Ectodermal cell (in vitro differentiated cells): Measurements from ENCODE around the gene GNB3.

Experiments used
- H3K27ac ChIP-seq: 2 replicates; pipeline ENCODE4 v1.7.0; 2013; ENCODE audit warnings: mild to moderate bottlenecking, low read depth, low read length; ENCODE audit not compliant: insufficient read depth, poor library complexity, severe bottlenecking
- H3K27me3 ChIP-seq: 2 replicates; pipeline ENCODE4 v1.7.0; 2013; ENCODE audit warnings: mild to moderate bottlenecking, low read length; ENCODE audit not compliant: insufficient read depth, control insufficient read depth, poor library complexity, severe bottlenecking
- H3K36me3 ChIP-seq: one replicate; pipeline ENCODE4 v1.7.0; 2013; ENCODE audit warnings: low read length; ENCODE audit not compliant: control insufficient read depth, insufficient read depth
- H3K4me1 ChIP-seq: one replicate; pipeline ENCODE4 v1.7.0; 2013; ENCODE audit warnings: low read length; ENCODE audit not compliant: control insufficient read depth, insufficient read depth
- H3K4me3 ChIP-seq: 2 replicates; pipeline ENCODE4 v1.7.0; 2013; ENCODE audit warnings: low read depth, low read length, control low read depth; ENCODE audit not compliant: insufficient read depth
- H3K9me3 ChIP-seq: 2 replicates; pipeline ENCODE4 v1.7.0; 2013; ENCODE audit warnings: mild to moderate bottlenecking, low read length, moderate library complexity; ENCODE audit not compliant: control insufficient read depth
- WGBS, 2 experiments: methylation state at CpG; one replicate each; pipeline ENCODE4 v1.1.7; 2013; ENCODE audit warnings: missing lambda C conversion rate in 2 of 2; 5-methylcytosine and 5-hydroxymethylcytosine counted together

Gene GNB3

DNA sequence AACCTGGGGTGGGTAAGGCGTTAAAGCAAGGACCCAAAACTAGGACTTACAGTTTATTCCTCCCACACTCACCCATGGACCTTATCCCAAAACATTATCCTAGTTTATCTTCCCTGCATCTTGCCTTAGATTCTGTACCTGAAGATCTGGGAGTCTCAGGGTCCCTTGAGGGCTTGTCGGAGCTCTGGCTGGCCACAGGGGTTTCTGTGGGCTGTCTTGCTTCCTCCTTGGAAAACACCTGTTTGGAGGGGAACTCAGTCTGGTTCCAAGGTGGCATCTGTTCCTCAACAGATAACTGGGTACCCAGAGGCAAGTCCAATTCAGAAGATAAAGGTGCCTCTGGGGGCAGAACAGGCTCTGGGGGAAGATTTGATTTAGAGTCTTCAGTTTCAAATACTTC lies 8.7 kb downstream of the GNB3 start:
- H3K36me3 ChIP-seq = peaks cover 40% of the 10 kb centered on the region
- no peaks in the 10 kb centered on the region for H3K27me3 ChIP-seq

DNA sequence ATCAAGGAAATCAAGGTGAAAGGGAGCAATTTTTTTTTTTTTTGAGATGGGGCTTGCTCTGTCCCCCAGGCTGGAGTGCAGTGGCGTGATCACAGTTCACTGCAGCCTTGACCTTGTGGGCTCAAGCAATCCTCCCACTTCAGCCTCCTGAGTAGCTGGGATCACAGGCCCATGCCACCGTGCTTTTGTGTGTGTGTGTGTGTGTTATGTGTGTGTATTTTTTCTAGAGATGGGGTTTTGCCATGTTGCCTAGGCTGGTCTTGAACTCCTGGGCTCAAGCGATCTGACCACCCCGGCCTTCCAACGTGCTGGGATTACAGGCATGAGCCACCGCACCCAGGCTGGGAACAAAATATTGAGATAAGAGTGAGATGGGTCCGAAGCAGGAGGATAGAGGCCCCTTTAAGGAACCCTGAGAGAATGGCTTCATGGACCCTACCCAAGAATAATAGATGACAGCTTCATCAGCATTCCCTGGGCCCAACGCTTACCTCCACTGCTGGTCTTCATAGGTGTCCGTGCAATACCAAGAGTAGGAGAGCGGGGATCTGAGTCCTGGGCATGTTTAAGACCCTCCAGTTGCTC lies 9.3 kb downstream of the GNB3 start:
- no peak overlapping the region for H3K27ac ChIP-seq
- no peaks in the 10 kb centered on the region for H3K27me3 ChIP-seq
- H3K4me3 ChIP-seq = peak overlapping the region; percentile 60
- peaks cover 34% of the 10 kb centered on the region for H3K36me3 ChIP-seq
- H3K9me3 ChIP-seq = no peaks in the 10 kb centered on the region
- H3K4me1 ChIP-seq = peaks cover 21% of the 10 kb centered on the region
- 86 to 89% methylated on average over 10 of the region's 10 CpGs for WGBS, 2 experiments

More for the DNA sequence above, 8.7 kb downstream of the GNB3 start:
- 90 to 94% methylated on average over 2 of the region's 2 CpGs for WGBS, 2 experiments
- H3K9me3 ChIP-seq = no peaks in the 10 kb centered on the region
- no peak overlapping the region for H3K4me3 ChIP-seq
- H3K27ac ChIP-seq = no peak overlapping the region
- H3K4me1 ChIP-seq = peaks cover 21% of the 10 kb centered on the region

DNA sequence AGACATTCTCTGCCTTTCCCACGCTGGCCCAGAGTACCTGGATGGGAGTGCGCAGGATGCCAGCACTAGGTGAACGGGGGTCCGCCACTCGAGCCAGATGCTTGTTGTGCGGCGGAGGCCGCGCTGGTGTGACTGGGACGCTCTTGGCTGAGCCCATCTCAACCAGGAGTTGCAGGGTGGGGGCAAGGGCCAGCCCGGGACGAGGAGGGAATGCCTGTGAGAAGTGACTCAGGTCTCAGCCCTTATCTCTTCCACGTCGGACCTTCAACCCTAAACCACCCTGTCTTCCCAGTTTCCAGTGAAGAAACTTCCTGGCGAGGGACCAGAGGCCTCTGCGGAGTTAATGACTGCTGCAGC lies 10.0 kb downstream of the GNB3 start:
- no peak overlapping the region for H3K27ac ChIP-seq
- H3K4me3 ChIP-seq = peak overlapping the region; percentile 60
- H3K27me3 ChIP-seq = no peaks in the 10 kb centered on the region
- H3K36me3 ChIP-seq = peaks cover 27% of the 10 kb centered on the region
- H3K4me1 ChIP-seq = peaks cover 21% of the 10 kb centered on the region
- 12% methylated on average over 16 of the region's 16 CpGs for WGBS, 2 experiments
- no peaks in the 10 kb centered on the region for H3K9me3 ChIP-seq

DNA sequence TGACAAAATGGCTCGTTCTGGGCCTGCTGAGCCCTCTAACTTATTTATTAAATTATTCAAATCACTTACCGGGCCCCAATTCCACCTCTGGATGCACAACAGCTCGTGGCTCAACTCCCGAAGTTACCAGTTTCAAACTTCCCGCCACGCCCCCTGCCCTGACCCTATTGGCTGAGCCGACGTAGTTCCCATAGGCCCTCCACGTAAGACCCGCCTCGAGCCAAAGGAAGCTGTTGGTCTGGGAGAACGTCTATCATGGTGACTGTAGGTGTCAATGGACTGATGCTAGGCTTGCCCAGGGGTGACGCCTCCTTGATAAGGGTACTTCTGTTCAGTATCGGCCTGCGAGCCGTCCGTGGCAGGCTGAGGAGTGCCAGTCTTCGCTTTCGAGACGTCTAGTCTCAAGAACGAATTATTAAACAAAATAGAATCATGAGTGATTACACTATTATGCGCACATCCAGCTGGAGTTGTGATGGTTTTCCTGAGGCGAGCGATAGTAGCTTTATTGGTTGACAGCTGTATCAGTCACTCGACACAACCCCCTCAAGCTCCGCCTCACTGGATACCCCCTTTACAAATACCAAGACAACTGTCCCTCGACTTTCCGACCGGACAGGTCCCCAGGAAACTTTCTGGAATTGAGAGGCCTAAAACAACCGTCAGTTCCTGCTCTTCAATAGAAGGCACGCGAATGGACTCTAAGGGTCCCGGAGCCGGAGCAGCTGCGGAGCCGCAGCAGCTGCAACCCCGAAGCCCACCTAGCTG lies 10.6 kb downstream of the GNB3 start, which contains the start of gene CDCA3:
TSS of gene CDCA3 (minus strand) at position 134 of the 768 bp plus-strand sequence. CDS start 334 bp downstream, outside the sequence.
- WGBS, 2 experiments = 0% methylated on average over 37 of the region's 37 CpGs

DNA sequence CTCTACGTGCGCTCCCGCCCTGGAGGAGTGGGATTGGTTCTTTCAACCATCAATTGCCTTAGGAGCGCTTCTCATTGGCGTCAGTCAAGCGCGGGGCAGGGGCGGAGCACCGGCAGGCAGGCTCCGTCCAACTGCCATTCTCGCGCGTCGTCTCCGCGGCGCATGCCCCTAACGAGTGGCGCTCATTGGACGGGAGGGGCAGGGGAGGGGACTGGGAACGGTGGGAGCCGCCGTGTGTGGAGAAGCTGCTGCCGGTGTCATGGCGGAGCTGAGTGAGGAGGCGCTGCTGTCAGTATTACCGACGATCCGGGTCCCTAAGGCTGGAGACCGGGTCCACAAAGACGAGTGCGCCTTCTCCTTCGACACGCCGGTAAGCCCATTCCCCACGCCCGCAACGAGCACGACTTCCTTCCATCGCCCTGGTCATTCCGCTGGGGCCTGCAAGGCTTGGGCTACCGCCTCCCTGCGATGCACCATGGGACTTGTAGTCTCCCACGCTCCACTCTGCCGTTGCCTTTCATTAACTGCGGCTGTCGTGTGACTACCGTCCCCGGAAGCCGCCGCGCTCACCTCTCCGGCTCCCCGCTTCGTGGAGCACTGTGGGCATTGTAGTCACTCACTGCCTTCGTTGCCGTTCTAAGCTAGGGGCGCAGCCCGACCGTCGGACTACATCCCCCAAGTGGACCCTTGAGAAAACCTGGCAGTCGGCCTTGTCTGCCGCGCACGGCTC lies 11.4 kb downstream of the GNB3 start, which contains the start of gene USP5:
TSS of gene USP5 (plus strand) at position 230 of the 730 bp plus-strand sequence. CDS start at position 260, 30 bp downstream.
- H3K36me3 ChIP-seq = peaks cover 20% of the 10 kb centered on the region
- 0% methylated on average over 65 of the region's 65 CpGs for WGBS, 2 experiments
- no peaks in the 10 kb centered on the region for H3K9me3 ChIP-seq

More for the DNA sequence above, 10.6 kb downstream of the GNB3 start, which contains the start of gene CDCA3:
- Histone ChIP-seq H3K36me3 (peaks cover 22% of the 10 kb centered on the region), H3K4me1 (peaks cover 21% of the 10 kb centered on the region), H3K27me3 (no peaks in the 10 kb centered on the region), H3K4me3 (peak within 1 kb of the TSS; percentile 60), H3K27ac (peak within 1 kb of the TSS; percentile 78), H3K9me3 (no peaks in the 10 kb centered on the region)

DNA sequence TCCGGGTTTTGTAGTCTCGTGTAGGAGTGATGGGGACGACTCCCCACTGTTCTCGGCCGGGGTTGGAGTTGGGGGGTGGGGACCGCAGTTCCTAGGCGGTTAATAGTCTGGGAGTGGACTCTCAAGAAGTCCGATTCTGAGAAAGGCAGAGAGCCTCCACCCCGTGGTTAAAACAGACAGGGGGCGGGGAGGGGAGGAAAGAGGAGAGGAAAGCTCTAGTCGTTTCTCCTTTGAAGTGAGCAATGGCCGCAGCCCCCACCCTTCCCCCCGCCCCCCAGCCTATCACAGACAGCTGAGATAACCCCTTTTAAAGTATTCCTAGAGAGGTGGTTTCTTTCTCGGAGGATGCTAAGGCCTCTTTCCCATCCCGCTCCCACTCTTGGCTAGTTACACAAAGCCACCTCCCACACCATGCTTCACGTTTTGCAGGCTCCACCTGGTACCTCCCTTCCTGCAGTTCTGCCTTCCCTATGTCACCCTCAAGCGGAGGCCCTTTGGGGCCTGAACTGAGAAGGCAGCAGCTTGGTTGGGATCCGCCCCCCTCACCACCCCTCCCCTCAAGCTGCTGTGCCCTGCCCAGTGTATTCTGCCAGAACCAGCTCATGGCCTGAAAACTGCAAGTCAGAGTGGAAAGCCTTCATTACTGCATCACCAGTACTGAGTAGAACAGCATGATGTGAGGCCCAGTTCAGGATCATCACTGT lies 12.1 kb downstream of the GNB3 start:
- WGBS, 2 experiments = 2% methylated on average over 17 to 18 of the region's 18 CpGs
- Histone ChIP-seq H3K4me1 (peaks cover 21% of the 10 kb centered on the region), H3K4me3 (peak overlapping the region; percentile 60), H3K9me3 (no peaks in the 10 kb centered on the region), H3K27ac (peak overlapping the region; percentile 72), H3K36me3 (peaks cover 27% of the 10 kb centered on the region), H3K27me3 (no peaks in the 10 kb centered on the region)

More for the DNA sequence above, 11.4 kb downstream of the GNB3 start, which contains the start of gene USP5:
- H3K4me3 ChIP-seq = peak within 1 kb of the TSS; percentile 60
- H3K4me1 ChIP-seq = peaks cover 21% of the 10 kb centered on the region
- H3K27ac ChIP-seq = peak within 1 kb of the TSS; percentile 78
- no peaks in the 10 kb centered on the region for H3K27me3 ChIP-seq

DNA sequence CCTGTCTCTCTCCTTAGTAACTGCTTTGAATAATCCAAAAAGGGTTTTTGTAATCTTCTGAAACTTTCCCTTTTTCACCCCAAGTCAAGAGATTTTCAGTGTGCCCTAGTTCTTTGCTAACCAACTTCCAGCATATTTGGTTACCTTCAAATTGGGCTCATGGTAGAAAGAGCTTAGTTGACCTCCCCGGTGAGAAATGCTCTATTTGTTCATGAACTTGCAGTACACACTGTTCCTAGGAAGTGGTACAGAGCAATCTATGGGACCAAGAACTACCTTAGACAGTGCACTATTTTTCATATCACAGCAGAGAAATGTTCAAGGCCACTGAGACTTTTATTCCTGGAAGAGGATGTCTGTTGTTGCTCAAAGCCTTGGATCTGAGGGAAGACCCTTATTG lies 12.9 kb downstream of the GNB3 start:
- Histone ChIP-seq H3K4me1 (peaks cover 21% of the 10 kb centered on the region), H3K27me3 (no peaks in the 10 kb centered on the region), H3K9me3 (no peaks in the 10 kb centered on the region), H3K27ac (no peak overlapping the region), H3K36me3 (peaks cover 32% of the 10 kb centered on the region), H3K4me3 (no peak overlapping the region)
- WGBS, 2 experiments = 95 to 100% methylated on average over 1 of the region's 1 CpG

DNA sequence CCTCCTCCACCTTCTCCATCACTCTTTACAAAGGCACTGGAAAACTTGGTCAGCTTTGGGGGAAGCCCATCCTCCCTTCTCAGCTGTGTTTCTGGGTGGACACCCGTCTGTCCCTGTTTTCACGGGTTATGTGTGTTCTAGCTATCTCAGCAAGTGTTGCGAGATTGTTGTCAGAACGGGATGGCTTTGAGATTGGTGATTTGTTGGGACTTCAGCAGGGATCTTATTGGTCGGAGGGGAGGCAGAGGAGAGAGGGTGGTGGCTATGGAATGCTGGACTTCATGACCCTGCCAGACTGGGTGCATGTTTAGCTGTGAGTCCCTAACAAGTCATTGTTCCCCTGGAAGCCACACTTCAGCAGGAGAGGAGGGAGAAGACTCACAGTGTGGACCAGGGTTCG lies 13.3 kb downstream of the GNB3 start:
- H3K27me3 ChIP-seq = no peaks in the 10 kb centered on the region
- no peak overlapping the region for H3K27ac ChIP-seq
- H3K4me1 ChIP-seq = peaks cover 21% of the 10 kb centered on the region
- peaks cover 32% of the 10 kb centered on the region for H3K36me3 ChIP-seq
- H3K9me3 ChIP-seq = no peaks in the 10 kb centered on the region
- no peak overlapping the region for H3K4me3 ChIP-seq
- 91 to 92% methylated on average over 6 of the region's 6 CpGs for WGBS, 2 experiments

DNA sequence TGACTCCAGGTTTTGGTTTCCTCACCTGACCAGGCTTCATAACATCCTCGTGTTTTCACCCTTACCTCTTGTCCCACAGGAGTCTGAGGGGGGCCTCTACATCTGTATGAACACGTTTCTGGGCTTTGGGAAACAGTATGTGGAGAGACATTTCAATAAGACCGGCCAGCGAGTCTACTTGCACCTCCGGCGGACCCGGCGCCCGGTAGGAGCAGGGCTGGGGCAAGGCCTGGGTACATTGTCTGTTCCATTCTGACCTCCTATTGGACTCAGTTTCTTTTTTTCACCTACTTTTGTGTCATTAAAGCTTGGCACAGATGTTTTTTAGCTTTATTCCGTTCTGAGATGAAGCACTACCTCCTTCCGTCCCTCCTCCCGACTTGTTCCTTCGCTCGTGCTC lies 14.6 kb downstream of the GNB3 start:
- Histone ChIP-seq H3K9me3 (no peaks in the 10 kb centered on the region), H3K27me3 (no peaks in the 10 kb centered on the region), H3K36me3 (peaks cover 35% of the 10 kb centered on the region), H3K27ac (no peak overlapping the region), H3K4me1 (peaks cover 11% of the 10 kb centered on the region), H3K4me3 (no peak overlapping the region)
- 95 to 96% methylated on average over 14 of the region's 14 CpGs for WGBS, 2 experiments
